Measurements from ENCODE around the gene SIPA1.

SIPA1 gene

DNA sequence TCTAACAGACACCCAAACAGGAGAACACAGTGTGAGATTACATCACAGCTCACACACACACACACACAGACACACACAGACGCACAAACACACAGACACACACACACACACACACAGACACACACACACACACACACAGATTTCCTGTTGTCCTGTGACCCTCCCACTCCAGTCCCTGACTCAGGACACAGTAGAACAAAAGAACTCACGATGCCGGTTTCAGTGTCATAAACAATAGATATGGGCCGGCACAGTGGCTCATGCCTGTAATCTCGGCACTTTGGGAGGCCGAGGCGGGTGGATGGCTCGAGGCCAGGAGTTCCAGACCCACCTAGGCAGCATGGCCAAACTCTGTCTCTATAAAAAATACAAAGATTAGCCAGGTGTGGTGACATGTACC, 60.3 kb downstream of the SIPA1 start:
- no peak for TF ChIP-seq CTCF (IDR thresholded peaks at IDR 0.05; ENCODE audit: low read depth, low read length)
- no peak for DNase-seq (ENCODE audit: low read depth, low spot score)
- H3K4me3 ChIP-seq (ENCODE audit: low read depth, low read length), result no peak overlapping the region
- in situ Hi-C loops (cut with HindIII; ENCODE audit: low sequenced_read_pairs), result no loop called here

DNA sequence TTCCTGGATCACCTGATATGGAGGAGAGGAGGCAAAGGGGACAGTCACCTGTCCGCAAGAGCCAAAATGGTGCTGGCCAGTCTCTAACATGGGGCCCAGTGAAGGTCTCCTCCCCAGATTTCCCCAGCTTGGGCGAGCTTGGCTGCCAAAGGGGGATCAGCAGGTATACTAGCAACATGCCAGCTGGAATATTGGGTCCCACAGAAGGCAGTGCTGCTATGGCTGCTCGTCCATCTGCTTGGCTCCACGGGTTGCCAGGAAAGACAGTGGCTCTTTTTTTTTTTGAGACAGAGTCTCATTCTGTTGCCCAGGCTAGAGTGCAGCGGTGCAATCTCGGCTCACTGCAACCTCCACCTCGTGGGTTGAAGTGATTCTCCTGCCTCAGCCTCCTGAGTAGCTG, 61.4 kb downstream of the SIPA1 start:
- no peak overlapping the region for H3K4me3 ChIP-seq (ENCODE audit: low read depth, low read length)
- in situ Hi-C loops (cut with HindIII; ENCODE audit: low sequenced_read_pairs), result no loop called here
- TF ChIP-seq CTCF (IDR thresholded peaks at IDR 0.05; ENCODE audit: low read depth, low read length), result no peak
- DNase-seq (ENCODE audit: low read depth, low spot score), result no peak

GRCh38 chr11:65700399-65700798, 62.5 kb downstream of the SIPA1 start:
- in situ Hi-C loops (cut with HindIII; ENCODE audit: low sequenced_read_pairs), result no loop called here
- TF ChIP-seq CTCF (IDR thresholded peaks at IDR 0.05; ENCODE audit: low read depth, low read length), result no peak
- H3K4me3 ChIP-seq (ENCODE audit: low read depth, low read length), result no peak overlapping the region
- DNase-seq (ENCODE audit: low read depth, low spot score), result no peak
